ENCODE results near the gene MRFAP1L1. TPM values are rescaled to one million over a fixed set of nuclear protein-coding genes. Genes with fewer than 3 reads are reported as not detected.
"Not testable (repeated sequence)": the region's sequence is repeated elsewhere in the genome, so short reads cannot be mapped to it uniquely, and the experiment has no call there.

MRFAP1L1 gene
- polyA plus RNA-seq, 4 donors: 119 to 143 (median 137) TPM

DNA sequence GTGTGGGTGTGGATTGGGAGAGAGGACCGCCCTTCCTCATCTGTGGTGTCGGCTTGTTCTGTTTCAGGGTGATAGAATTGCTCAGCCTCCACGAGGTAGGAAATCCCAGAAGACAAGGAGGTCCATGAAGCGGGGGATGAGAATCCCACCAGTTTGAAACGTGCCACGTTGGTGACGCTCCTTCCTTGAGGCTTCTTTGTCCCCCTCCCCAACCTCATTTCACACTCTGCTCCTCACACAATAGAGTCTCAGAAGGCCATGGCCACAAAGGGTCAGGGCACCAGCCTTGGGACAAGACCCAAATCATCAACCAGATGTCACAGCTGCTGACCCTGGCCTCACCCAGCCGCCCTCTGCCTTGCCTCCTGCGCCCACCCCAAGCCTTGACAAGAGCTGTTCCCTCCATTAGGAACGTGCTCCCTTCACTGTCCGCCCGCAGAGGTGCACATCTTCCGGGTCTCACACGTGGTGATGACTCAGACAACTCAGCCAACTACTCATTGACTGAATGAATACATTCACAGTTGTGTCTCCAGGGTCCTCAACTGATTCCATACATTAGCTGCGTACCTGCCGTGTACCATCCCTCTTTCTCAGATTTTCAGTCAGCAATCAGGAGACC lies 24.6 kb upstream of the MRFAP1L1 start:
- DNase-seq (ENCODE audit: low read depth in 4 of 4, low spot score in 3 of 4): no peak

DNA sequence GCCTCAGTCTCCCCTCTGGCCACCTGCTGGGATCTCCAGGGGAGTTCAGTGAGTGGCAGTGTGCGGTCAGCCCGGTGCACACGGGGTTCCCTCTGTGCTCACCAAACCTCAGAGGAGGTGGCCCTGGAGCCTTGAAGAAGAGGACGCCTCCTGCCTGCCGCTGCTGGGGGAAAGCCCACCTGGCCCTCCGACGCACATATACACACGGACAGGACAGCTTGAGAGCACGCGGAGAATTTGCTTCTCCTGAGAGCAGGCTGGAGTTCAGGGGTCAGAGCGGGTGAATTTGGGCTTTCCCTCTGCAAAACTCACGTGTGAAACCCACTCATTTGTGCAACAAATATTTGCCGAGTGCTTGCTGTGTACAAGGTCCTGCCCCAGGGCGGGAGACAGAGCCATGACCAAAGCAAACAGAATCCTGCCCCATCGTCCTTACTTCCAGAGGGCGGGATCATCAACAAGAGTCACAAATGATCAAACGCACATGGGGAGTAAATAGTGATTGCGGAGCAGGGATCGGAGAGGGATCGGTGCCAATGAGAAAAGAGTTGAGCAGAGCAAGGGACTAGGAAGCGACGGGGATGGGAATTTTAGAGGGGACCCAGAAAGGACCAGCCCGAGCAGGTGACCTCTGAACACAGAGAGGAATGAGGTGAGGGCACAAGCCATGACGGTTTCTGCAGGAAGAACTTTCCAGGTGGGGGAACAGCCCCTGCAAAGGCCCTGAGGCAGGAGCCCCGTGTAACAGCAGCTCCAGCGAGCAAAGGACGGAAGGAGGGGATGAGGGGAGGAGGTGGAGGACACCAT lies 23.9 kb upstream of the MRFAP1L1 start:
- no peak for DNase-seq (ENCODE audit: low read depth in 4 of 4, low spot score in 3 of 4)

DNA sequence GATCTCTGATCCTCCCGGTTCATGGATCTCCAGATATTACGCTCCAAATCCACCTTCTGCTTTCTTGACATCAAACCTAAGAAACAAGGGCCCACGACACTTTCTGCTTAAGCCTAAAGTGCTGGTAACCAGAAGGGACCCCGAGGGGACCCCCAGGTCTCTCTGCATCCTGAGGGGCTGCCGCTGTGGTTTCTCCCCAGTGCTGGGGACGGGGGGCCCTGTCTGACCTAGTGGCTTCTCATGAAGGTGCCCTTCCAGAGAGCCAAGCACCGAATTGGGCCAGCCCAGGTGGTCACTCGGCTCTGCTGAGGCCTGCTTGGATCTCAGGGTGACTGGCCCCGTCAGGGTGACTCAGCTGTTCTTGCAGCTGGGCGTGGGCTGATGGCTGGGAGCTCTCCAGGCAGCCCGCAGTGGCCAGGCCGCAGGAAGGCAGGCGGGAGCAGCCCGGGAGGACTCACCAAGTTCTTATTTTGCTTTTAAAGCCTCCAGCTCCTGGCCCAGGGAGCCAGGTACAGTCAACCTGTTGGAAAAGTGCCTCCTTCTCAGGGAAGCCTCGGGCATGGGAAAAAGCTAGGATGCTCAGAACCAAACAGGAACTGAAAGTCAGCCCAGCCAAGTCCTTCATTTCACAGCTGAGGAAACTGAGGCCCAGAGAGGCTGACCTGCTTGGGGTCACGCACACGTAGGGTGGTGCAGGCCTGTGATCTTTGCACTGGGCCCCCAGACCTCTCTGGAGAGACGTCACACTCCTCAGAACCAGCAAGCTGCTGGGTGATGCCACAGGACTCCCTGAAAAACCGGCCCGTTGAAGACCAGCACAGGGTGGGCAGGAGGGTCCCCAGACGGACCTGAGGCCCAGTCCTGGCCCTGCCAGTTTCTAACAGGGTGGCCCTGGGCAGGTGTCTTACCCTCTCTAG lies 23.0 kb upstream of the MRFAP1L1 start:
- DNase-seq (ENCODE audit: low read depth in 4 of 4, low spot score in 3 of 4): no peak

DNA sequence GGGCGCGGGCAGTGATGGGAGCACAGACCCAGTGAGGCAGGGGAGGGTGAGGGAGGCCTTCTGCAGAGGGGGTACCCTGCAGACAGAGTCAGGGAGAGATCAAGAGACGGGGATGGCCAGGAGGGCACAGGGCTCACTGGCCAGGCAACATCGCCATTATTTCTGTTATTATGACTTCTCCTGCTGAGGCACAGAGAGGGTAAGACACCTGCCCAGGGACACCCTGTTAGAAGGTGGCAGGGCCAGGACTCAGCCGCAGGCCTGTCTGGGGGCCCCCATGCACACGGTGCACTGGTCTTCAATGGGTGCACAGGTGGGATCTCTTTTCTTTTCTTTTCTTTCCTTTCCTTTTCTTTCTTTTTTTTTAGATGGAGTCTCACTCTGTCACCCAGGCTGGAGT lies 22.1 kb upstream of the MRFAP1L1 start:
- DNase-seq (ENCODE audit: low read depth in 4 of 4, low spot score in 3 of 4): no peak

DNA sequence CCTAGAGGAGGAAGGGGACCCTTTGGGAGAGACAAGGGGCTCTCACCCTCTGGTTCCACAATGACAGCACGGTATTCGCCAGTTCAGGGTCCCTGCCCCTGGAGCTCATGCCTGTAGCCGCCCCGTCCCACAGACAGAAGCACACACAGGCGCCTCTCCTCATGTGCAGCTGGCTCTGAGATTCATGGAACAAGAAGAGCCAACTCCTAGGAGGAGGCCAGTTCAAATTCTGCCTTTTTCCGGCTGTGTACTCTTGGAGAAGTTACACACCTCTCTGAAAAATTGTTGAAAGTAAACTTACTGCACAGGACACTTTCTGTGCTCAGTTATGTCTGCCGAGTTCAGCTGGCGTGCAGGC lies 21.6 kb upstream of the MRFAP1L1 start:
- no peak for DNase-seq (ENCODE audit: low read depth in 4 of 4, low spot score in 3 of 4)

DNA sequence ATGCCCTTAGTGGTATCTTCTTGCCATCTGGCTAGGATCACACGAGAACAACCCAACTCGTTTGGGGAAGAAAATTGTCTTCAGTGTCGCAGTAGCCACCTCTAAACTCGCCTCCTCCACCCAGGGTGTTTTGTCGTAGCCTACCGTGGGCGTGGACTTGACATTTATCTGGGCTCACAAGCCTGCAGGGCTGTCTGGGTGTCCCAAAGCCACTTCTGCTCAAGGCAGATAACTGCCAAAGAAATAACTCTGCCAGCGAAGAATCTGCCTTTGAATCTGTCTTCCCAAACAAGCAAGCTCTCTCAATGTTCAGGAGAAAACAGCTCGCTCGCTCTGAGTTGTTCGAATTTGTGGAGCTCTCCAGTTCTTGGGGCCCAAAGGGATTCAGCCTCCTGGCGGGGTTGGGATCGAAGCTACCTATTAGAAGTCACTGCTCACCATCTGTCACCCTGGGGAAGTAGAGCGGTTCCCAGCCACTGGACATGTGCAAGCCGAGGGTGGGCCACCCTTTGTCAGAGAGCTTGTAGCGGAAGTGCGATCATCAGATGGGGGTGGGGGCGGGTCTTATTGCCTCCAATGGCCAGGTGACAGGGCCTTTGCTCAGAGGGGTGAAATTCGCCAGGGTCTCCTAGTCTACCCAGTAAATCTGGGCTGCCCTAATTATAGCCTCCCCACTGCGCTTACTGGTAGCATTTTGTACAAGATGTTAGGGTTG lies 21.1 kb upstream of the MRFAP1L1 start:
- DNase-seq (ENCODE audit: low read depth in 4 of 4, low spot score in 3 of 4): no peak

DNA sequence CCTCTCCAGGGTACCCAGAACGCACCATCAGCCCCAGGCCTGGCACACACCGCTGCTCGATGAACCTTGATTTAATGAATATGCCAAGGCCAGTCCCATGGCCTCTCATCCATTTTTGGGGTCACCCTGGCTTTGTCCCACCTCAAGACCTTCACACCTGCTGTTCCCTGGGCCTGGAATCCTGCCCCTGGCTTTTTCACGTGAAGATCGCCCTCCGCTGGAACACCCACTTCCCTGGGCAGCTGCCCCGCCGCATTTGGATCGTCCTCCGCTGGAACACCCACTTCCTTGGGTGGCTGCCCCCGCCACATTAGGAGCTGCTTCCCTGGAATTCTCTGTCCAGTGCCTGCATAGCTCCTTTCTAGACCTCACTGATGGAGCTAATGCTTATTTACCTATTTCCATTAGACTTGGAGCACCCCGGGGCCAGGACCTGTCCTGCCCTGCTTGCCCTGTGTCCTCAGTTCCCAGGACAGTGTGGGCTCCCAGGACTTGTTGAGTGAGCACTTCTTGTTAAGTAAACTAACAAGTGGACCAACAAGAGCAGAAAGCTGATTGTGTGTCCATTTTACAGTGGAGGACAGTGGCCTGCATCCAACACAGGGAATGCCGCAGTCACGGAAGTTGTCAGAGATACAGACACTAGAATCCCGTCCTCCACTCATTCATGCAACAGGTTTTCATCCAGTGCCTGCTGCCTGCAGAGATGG lies 18.8 kb upstream of the MRFAP1L1 start:
- DNase-seq (ENCODE audit: low read depth in 4 of 4, low spot score in 3 of 4): no peak

DNA sequence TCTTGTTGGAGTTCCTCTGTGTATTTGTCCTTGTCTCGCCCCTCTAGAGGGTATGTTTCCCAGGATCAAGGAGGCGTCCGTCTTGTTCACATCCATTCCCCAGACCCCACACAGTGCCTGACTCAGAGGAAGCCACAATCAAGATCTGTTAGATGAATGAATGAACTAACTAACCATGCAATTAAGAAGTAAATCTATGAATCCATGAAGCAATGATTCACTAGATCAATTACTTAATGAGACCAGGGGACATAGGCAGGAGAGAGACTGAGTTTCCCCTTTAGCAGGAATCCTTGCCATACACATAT lies 18.2 kb upstream of the MRFAP1L1 start:
- no peak for DNase-seq (ENCODE audit: low read depth in 4 of 4, low spot score in 3 of 4)

DNA sequence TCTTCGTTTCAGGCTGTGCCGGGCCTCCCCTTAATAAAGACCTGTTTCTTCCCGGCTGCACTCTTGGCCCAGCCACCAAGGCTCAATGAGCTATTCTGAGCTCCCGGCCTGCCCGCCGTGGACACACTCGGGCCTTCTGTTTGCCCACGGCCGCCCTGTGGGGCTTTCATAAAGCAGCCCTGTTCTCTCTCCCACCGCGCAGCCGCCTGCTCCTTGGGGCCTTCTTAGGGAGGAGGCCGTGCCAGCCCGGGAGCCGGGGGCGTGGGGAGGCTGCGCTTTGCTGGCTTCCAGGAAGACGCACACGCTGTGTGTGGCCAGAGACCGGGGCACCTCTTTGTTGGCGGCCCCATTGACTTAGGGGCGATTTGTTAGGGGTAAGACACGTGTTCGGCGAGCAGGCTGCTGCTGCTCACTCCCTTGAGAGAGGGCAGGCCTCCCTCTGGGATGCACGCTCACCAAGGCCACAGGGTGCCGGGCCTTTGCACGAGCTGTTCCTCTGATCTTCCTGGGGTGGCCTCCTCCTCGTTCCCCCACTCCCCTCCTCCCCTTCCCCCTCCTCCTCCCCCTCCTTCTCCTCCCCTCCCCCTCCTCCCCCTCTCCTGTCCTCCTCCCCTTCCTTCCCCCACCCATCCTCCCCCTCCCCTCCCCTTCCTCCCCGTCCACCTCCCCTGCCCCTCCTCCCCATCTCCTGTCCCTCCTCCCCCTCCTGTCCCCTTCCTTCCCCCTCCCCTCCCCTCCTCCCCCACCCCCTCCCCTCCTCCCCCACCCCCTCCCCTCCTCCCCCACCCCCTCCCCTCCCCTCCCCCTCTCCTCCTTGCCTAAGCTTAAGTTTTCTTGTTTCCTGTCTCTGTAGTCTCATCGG lies 17.6 kb upstream of the MRFAP1L1 start:
- peak in 1 of 4 donors; percentile 18 for DNase-seq (ENCODE audit: low read depth in 4 of 4, low spot score in 3 of 4)

DNA sequence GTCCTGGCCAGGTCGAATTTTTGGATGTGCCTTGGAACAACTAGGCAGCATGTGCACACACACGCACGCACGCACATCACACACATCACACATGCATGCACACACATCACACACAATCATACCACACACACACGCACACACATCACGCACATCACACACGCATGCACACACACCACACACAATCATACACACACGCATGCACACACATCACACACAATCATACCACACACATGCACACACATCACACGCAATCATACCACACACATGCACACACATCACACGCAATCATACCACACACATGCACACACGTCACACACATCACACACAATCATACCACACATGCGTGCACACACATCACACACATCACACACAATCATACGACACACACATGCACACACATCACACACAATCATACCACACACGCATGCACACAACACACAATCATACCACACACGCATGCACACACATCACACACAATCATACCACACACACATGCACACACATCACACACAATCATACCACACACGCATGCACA lies 15.8 kb upstream of the MRFAP1L1 start:
- DNase-seq (ENCODE audit: low read depth in 4 of 4, low spot score in 3 of 4): not testable (repeated sequence)

DNA sequence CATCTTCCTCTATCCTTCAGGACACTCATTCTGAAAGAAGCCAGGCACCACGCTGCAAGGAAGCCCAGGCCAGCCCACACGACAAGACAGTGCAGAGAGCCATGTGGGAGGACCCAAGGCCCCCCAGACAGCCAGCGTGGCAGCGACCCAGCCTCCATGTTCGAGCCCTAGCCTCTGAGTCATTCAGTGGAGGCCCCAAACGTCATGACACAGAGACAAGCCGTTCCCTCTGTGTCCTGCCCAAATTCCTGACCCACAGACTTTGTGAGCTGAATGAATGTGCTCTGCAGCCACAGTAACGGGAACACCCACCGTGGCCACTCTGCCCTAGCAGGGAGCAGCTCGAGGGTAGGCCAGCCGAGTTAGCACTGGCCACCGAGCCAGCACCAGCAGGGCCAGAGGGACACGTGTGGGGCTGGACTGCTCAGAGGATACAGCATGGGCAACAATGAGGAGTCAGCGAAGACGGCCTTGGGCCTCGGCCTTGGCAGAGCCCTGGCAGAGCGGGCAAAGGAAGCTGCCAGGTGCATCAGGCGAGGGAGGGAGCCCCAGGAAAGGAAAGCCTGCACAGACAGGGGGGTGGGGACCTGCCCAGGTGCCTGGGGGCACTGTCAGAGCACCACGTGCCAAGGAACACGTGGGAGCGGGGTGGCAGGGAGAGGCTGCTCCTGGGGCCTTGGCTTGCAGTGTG lies 14.9 kb upstream of the MRFAP1L1 start:
- no peak for DNase-seq (ENCODE audit: low read depth in 4 of 4, low spot score in 3 of 4)

DNA sequence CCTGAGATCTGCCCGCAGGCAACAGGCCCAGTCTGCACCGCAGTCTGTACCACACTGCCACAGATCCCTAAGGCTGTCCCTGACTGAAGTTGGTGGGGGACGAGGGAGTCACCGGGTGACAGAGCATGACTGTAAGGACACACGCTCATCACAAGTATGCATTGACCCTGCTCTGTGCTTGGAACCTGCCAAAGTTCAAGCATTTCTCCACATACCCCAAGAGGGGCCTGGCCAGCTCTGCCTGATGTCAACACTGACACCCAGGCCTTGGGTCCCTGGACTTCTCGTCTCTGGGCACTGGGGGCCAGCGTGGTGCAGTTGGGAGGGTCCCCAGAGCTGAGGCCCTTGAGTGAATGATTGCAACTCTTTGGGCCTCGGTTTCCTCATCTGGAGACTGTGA lies 14.2 kb upstream of the MRFAP1L1 start:
- no peak for DNase-seq (ENCODE audit: low read depth in 4 of 4, low spot score in 3 of 4)

DNA sequence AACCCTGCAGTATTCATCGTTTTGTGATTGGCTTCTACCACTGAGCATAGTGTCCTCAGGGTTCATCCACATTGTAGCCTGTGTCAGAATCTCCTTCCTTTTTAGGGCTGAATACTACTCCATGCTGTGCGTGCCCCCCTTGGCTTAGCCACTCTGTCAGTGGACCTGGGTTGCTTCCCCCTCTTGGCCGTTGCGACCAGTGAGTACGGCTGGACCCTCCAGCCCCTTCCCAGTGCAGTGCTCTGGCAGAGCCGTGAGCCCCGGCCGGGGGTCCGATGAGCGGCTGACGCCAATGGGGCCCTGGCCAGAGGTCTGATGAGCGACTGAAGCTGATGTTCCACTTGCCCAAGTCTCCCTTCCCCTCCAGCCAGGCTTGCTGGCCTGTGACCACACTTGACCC lies 13.2 kb upstream of the MRFAP1L1 start:
- DNase-seq (ENCODE audit: low read depth in 4 of 4, low spot score in 3 of 4): no peak

DNA sequence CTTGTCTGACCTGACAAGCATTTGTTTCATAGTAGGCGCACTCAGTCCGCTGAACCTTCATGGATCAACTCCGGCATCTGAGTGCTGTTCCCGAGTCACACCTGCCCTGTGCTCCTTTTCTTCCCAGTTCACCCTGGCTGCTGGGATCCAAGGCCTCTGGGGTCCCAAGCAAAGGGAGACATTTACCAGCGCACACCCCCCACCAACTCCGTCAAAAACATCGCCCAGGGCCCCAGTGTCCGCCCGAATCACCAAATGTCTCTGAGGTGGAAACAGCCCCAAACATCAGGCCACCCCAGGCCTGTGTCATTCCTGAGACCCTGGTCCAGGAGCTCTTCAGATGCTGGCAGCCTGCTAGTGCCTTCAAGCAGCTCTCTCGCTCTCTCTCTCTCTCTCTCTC lies 11.5 kb upstream of the MRFAP1L1 start:
- no peak for DNase-seq (ENCODE audit: low read depth in 4 of 4, low spot score in 3 of 4)

DNA sequence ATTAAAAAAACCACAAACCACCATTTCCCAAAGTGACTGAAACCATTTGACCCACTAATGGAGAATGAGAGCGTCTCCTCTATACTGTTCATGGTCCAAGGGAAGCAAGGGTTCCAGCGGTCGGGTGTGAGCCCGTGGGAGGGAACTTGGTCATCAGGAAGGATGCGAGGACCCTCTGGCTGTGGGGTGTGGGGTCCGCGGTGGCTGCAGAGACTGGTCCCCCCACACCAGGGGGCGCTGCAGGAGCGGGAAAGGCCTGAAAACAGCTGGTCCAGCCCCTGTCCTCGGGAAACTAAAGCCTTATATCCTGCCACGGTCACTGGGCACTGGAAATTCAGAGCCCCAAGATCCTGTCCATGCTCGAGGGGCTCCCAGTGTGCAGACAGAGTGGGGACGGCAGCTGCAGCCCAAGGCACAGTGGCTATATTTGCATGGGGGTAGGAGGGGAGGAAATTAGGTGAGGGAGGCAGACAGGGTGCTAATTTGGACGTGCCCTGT lies 10.6 kb upstream of the MRFAP1L1 start:
- peak; percentile 56 to 72 (median 68) for DNase-seq (ENCODE audit: low read depth in 4 of 4, low spot score in 3 of 4)

DNA sequence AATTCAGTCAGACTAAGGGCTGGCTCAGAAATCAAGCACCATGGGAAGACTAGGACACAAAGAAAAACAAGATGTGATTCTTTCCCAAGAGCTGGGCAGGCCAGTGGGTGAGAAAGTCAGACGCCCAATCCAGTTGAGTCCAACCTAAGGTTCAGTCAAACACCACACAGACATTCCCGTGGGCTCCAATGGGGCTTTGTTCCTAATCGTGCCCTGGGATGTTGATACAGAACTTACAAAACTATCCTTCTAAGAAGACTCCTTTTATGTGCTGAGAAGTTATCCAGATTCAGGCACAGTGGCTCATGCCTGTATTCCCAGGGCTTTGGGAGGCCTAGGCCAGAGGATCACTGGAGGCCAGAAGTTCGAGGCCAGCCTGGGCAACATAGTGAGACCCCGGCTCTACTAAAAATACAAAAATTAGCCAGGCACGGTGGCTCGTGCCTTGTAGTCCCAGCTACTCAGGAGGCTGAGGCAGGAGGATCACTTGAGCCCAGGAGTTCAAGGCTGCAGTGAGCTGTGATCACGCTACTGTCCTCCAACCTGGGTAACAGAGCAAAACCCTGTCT lies 10.0 kb upstream of the MRFAP1L1 start:
- DNase-seq (ENCODE audit: low read depth in 4 of 4, low spot score in 3 of 4): no peak

DNA sequence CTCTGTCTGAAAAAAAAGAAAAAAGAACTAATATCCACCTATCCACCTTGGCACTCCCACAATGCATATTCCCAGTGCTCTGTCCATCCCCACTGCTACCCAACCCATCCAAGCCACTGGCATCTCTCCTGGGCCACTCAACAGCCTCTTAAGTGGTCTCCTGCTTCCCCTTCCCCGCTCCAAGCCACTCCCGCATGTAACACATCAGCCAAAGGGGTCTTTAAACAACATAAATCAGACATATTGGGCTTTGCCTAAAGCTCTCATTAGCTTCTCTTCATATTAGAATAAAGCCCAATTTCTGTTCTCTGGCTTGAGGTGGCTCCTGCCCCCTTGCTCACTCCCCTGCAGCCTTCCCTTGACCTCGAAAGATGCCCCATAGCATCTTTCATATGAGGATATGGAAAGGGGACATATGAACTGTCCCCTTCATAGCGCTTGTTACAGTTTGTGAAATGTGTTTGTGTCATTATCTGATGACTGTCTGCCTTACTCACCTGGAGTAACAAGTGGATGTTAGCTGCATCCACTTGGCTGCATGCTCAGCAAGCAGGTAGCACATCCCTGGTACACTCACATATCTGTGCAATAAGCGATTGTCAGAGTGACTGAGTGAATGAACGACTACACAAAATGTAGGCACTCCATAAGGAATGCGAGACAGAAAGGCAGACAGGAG lies 9.4 kb upstream of the MRFAP1L1 start:
- no peak for DNase-seq (ENCODE audit: low read depth in 4 of 4, low spot score in 3 of 4)
